H9 (cell line): ENCODE data around the gene C4orf33. TPM values are rescaled to one million over a fixed set of nuclear protein-coding genes. Genes with fewer than 3 reads are reported as not detected.

ENCODE experiments used
- DNase-seq: peaks from one replicate; pipeline ENCODE4 v3.0.0-alpha.2; 2017
- H2AFZ ChIP-seq: one replicate; pipeline ENCODE4 v1.6.1; 2013; ENCODE audit warnings: mild to moderate bottlenecking, low read length, control low read depth, moderate library complexity
- H2AK5ac ChIP-seq: 2 replicates; pipeline ENCODE4 v1.6.1; 2013; ENCODE audit warnings: low read length, control low read depth, mixed read lengths; ENCODE audit not compliant: insufficient read length
- H2BK120ac ChIP-seq: one replicate; pipeline ENCODE4 v1.6.1; 2013; ENCODE audit warnings: low read depth, mild to moderate bottlenecking, low read length, control low read depth, inconsistent platforms; ENCODE audit not compliant: poor library complexity, severe bottlenecking
- H2BK12ac ChIP-seq: 2 replicates; pipeline ENCODE4 v1.6.1; 2013; ENCODE audit warnings: low read length, control low read depth, mixed read lengths, low read depth; ENCODE audit not compliant: insufficient read length
- H2BK15ac ChIP-seq: 2 replicates; pipeline ENCODE4 v1.6.1; 2013; ENCODE audit warnings: low read depth, low read length, control low read depth
- H2BK20ac ChIP-seq: one replicate; pipeline ENCODE4 v1.6.1; 2013; ENCODE audit warnings: low read depth, mild to moderate bottlenecking, low read length, control low read depth, inconsistent platforms; ENCODE audit not compliant: poor library complexity, severe bottlenecking
- H2BK5ac ChIP-seq: 2 replicates; pipeline ENCODE4 v1.6.1; 2013; ENCODE audit warnings: low read length, control low read depth, mixed read lengths; ENCODE audit not compliant: insufficient read length
- H3K14ac ChIP-seq: 2 replicates; pipeline ENCODE4 v1.6.1; 2013; ENCODE audit warnings: low read length, control low read depth; ENCODE audit not compliant: insufficient read depth
- H3K18ac ChIP-seq: 2 replicates; pipeline ENCODE4 v1.6.1; 2013; ENCODE audit warnings: low read depth, mild to moderate bottlenecking, mixed read lengths, low read length, control low read depth; ENCODE audit not compliant: insufficient read length
- H3K23ac ChIP-seq: 2 replicates; pipeline ENCODE4 v1.6.1; 2013; ENCODE audit warnings: low read length, control low read depth, mixed read lengths, low read depth; ENCODE audit not compliant: insufficient read length
- H3K23me2 ChIP-seq: 2 replicates; pipeline ENCODE4 v1.6.1; 2013; ENCODE audit warnings: low read depth, mild to moderate bottlenecking, mixed read lengths, low read length, control low read depth; ENCODE audit not compliant: insufficient read length, poor library complexity, severe bottlenecking
- H3K27ac ChIP-seq: 2 replicates; pipeline ENCODE4 v1.5.1; 2013; ENCODE audit warnings: low read length, control low read depth, mixed read lengths, low read depth; ENCODE audit not compliant: insufficient read length
- H3K27me3 ChIP-seq: 2 replicates; pipeline ENCODE4 v1.6.1; 2013; ENCODE audit warnings: low read length, control low read depth, inconsistent platforms; ENCODE audit not compliant: insufficient read depth
- H3K4ac ChIP-seq: 2 replicates; pipeline ENCODE4 v1.6.1; 2013; ENCODE audit warnings: low read depth, mild to moderate bottlenecking, control low read depth, inconsistent platforms, low read length, moderate library complexity
- H3K4me1 ChIP-seq: 2 replicates; pipeline ENCODE4 v1.6.1; 2013; ENCODE audit warnings: low read length, control low read depth, inconsistent platforms; ENCODE audit not compliant: insufficient read depth
- H3K4me2 ChIP-seq: 2 replicates; pipeline ENCODE4 v1.6.1; 2013; ENCODE audit warnings: low read length, control low read depth, mixed read lengths; ENCODE audit not compliant: insufficient read length, insufficient read depth
- H3K56ac ChIP-seq: 2 replicates; pipeline ENCODE4 v1.6.1; 2013; ENCODE audit warnings: low read depth, mild to moderate bottlenecking, mixed read lengths, low read length, control low read depth; ENCODE audit not compliant: insufficient read length
- H3K79me1 ChIP-seq: 2 replicates; pipeline ENCODE4 v1.6.1; 2013; ENCODE audit warnings: low read depth, mild to moderate bottlenecking, moderate library complexity, low read length, control low read depth, inconsistent platforms; ENCODE audit not compliant: insufficient read depth, poor library complexity, severe bottlenecking
- H3K79me2 ChIP-seq: 2 replicates; pipeline ENCODE4 v1.6.1; 2013; ENCODE audit warnings: low read length, control low read depth, inconsistent platforms; ENCODE audit not compliant: insufficient read depth
- H3K9ac ChIP-seq: 2 replicates; pipeline ENCODE4 v1.6.1; 2013; ENCODE audit warnings: low read length, control low read depth, mixed read lengths; ENCODE audit not compliant: insufficient read length; ENCODE audit errors: extremely low read depth
- H3K9me3 ChIP-seq: one replicate; pipeline ENCODE4 v1.6.1; 2013; ENCODE audit warnings: low read depth, low read length, inconsistent platforms; ENCODE audit not compliant: control insufficient read depth
- H3T11ph ChIP-seq: one replicate; pipeline ENCODE4 v1.6.1; 2013; ENCODE audit warnings: mild to moderate bottlenecking, low read length, control low read depth, inconsistent platforms
- H4K20me1 ChIP-seq: one replicate; pipeline ENCODE4 v1.6.1; 2013; ENCODE audit not compliant: control insufficient read depth, insufficient read length, insufficient read depth
- H4K5ac ChIP-seq: 2 replicates; pipeline ENCODE4 v1.6.1; 2013; ENCODE audit warnings: low read depth, mild to moderate bottlenecking, mixed read lengths, low read length, control low read depth; ENCODE audit not compliant: insufficient read length
- H4K8ac ChIP-seq: replicated peaks from 2 replicates; pipeline ENCODE4 v1.6.1; 2013; ENCODE audit warnings: low read length, control low read depth, mixed read lengths, low read depth; ENCODE audit not compliant: insufficient read length
- H4K91ac ChIP-seq: 2 replicates; pipeline ENCODE4 v1.6.1; 2013; ENCODE audit warnings: low read depth, mild to moderate bottlenecking, moderate library complexity, mixed read lengths, low read length, control low read depth; ENCODE audit not compliant: insufficient read length
- H3K27ac Mint-ChIP-seq, 3 experiments: 2 replicates in 2 of 3; 3 replicates in 1 of 3; pipeline ENCODE4 v1.8.0; 2020 to 2021; ENCODE audit warnings: mixed read lengths in 3 of 3, mild to moderate bottlenecking in 1 of 3, moderate library complexity in 1 of 3
- H3K27me3 Mint-ChIP-seq: 2 replicates; pipeline ENCODE4 v1.8.0; 2021; ENCODE audit warnings: low read depth, mild to moderate bottlenecking, moderate library complexity, mixed read lengths
- H3K36me3 Mint-ChIP-seq, 3 experiments: 2 replicates in 2 of 3; 3 replicates in 1 of 3; pipeline ENCODE4 v1.8.0; 2020 to 2021; ENCODE audit warnings: low read depth in 3 of 3, mixed read lengths in 3 of 3; ENCODE audit not compliant: insufficient read depth in 1 of 3
- H3K4me1 Mint-ChIP-seq, 2 experiments: 2 replicates each; pipeline ENCODE4 v1.8.0; 2020; ENCODE audit warnings: mixed read lengths in 2 of 2
- H3K4me3 Mint-ChIP-seq, 2 experiments: 2 replicates in 1 of 2; 3 replicates in 1 of 2; pipeline ENCODE4 v1.8.0; 2020 to 2021; ENCODE audit warnings: mild to moderate bottlenecking in 2 of 2, mixed read lengths in 2 of 2, moderate library complexity in 1 of 2
- H3K9me3 Mint-ChIP-seq, 2 experiments: 2 replicates in 1 of 2; 3 replicates in 1 of 2; pipeline ENCODE4 v1.8.0; 2020; ENCODE audit warnings: mild to moderate bottlenecking in 2 of 2, mixed read lengths in 2 of 2, moderate library complexity in 1 of 2
- WGBS: extraction: QIAGEN DNeasy Blood & Tissue Kit; methylation state at CpG from one replicate; pipeline ENCODE4 v1.1.7; 2013; ENCODE audit warnings: missing lambda C conversion rate, low lambda C conversion rate, mixed read lengths; ENCODE audit not compliant: insufficient read length; ENCODE audit errors: extremely low coverage; 5-methylcytosine and 5-hydroxymethylcytosine counted together
- total RNA-seq: library from RNA; stranded (reverse); gene quantifications from 2 replicates; pipeline ENCODE4 v1.2.1, GENCODE V29; 2021
- TF ChIP-seq, protein P1 (sequence below): fragments of 200-600 bp; sonication (generic); conservative IDR thresholded peaks from 3 replicates; pipeline ENCODE4 v1.8.0; 2021; ENCODE audit warnings: antibody characterized with exemption, mild to moderate bottlenecking

The C4orf33 gene
- total RNA-seq, 1 experiment from 2014 or later: 7.4 TPM

DNA sequence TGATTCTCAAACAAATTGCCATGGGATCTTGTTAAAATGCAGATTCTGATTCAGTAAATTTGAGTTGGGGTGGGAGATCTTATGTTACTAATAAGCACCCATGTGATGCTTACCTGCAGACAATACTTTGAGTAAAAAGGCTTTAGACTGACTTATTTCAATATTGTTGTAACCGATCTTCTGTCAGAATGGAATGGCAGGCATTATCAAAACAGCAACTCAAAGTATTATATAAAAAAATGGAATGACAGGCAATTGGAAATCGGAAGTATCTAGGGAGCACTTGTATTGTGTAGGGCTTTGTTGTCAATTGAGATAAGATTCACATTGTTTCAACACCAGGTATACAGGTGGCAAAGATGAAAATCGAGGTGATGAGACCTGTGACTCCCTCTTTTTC, 67.5 kb downstream of the C4orf33 start:
- Histone ChIP-seq H2BK5ac (no peak overlapping the region), H4K91ac (no peak overlapping the region), H2BK12ac (no peak overlapping the region), H3K14ac (no peak overlapping the region), H3K9me3 (no peaks in the 10 kb centered on the region), H3K9ac (no peak overlapping the region), H2BK20ac (no peak overlapping the region), H3K27me3 (no peaks in the 10 kb centered on the region), H3K4me2 (no peak overlapping the region), H2BK120ac (no peak overlapping the region), H3K4ac (no peak overlapping the region), H2BK15ac (no peak overlapping the region), H3K23me2 (no peaks in the 10 kb centered on the region), H3K79me2 (no peaks in the 10 kb centered on the region), H3K79me1 (no peaks in the 10 kb centered on the region), H3K27ac (no peak overlapping the region), H3T11ph (no peak overlapping the region), H3K56ac (no peak overlapping the region), H4K20me1 (no peaks in the 10 kb centered on the region), H3K23ac (no peak overlapping the region), H2AFZ (no peak overlapping the region), H3K18ac (no peak overlapping the region), H4K8ac (no peak overlapping the region), H2AK5ac (no peak overlapping the region), H4K5ac (no peak overlapping the region), H3K4me1 (no peaks in the 10 kb centered on the region)
- Mint-ChIP-seq H3K27me3 (no peaks in the 10 kb centered on the region), H3K27ac (no peak overlapping the region), H3K9me3 (no peaks in the 10 kb centered on the region), H3K36me3 (no peaks in the 10 kb centered on the region), H3K4me1 (peaks cover 3 to 11% of the 10 kb centered on the region in 2 experiments; a peak in 3 of 4 replicates), H3K4me3 (no peak overlapping the region)
- TF ChIP-seq, protein P1, sequence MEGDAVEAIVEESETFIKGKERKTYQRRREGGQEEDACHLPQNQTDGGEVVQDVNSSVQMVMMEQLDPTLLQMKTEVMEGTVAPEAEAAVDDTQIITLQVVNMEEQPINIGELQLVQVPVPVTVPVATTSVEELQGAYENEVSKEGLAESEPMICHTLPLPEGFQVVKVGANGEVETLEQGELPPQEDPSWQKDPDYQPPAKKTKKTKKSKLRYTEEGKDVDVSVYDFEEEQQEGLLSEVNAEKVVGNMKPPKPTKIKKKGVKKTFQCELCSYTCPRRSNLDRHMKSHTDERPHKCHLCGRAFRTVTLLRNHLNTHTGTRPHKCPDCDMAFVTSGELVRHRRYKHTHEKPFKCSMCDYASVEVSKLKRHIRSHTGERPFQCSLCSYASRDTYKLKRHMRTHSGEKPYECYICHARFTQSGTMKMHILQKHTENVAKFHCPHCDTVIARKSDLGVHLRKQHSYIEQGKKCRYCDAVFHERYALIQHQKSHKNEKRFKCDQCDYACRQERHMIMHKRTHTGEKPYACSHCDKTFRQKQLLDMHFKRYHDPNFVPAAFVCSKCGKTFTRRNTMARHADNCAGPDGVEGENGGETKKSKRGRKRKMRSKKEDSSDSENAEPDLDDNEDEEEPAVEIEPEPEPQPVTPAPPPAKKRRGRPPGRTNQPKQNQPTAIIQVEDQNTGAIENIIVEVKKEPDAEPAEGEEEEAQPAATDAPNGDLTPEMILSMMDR: no peak
- WGBS: no CpG with 5 or more reads among the region's 3 CpGs
- no peak for DNase-seq
